ENCODE results near the gene THRB.
A peak's percentile ranks its signal among the peaks of the same experiment; 100 is the strongest.

Gene THRB

DNA sequence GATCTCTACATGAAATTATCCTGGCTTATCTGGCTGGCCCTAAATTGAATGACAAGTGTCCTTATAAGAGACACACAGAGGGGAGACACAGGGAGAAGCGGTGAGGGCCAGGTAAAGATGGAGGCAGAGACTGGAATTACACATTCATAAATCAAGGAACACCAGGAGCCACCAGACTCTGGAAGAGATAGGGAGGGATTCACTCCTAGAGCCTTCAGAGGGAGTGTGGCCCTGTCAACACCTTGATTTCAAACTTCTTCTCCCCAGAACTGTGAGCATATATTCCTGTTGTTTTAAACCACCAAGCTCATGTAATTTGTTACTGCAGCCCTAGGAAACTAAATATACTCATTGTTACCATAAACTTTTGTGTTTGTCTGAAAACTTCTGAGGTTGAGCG lies 193.7 kb downstream of the THRB start:
- no peak for DNase-seq

DNA sequence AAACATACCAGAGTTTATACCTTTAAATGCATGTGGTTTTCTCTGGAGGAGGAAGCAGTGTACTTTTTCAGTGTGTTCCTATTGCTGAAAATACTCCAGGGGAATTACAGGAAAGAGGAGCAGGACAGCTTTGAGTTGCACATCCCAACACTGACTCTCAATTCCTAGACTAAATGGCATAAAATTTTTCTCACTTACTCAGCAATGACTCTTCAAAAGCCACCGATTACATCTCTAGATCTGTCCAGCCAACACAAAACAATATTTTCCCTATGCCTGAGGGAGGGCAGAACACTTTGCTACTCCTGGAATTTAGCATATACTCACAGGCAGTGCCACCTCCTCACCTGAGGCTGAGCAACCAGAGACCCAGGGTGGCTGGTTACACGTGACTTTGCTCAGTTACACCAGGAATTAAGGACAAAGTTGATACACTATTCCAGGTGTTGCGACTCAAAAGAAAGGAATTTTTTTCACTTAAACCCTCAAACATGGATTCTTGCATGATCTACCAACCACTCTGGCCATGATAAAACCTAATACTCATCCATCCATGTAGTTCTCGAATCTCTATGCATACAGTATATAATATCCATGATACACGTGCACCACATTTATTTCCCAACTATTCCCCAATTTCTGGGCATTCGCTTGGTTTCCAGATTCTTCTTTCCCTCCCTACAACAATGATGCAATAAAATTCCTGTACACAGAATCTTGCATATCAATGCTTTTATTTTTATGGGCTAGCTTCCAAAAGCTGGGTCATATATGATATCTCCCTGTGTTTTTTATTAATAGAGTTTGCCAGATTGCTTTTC lies 194.6 kb downstream of the THRB start:
- DNase-seq: no peak

DNA sequence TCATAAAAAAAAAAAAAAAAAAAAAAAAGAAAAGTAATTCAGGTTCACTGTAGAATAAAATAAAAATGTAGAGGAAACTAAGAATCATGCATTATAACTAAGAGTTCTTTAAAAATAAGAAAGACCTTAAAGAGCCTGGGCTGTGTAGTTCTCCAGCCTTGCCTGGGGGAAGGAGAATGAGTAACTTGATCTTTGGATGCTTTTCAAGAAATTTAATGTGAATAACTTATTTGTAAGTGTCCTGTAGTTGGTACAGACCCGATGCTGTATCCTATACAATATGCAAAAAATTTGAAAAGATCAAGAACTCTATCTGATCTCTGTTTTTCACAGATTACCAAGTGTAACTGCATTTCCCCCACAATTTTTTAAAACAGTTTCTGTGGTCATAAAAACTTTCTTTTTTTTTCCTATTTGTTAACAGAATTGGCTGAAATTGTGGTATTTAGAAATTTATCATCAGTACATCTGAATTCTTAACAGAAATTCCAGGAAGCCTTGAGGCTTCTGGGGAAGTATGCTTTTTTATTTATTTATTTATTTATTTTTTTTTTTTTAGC lies 195.3 kb downstream of the THRB start:
- no peak for DNase-seq

- DNase-seq: no peak
These were observed 198.0 kb downstream of the THRB start for GRCh38 chr3:24296441-24297205.

DNA sequence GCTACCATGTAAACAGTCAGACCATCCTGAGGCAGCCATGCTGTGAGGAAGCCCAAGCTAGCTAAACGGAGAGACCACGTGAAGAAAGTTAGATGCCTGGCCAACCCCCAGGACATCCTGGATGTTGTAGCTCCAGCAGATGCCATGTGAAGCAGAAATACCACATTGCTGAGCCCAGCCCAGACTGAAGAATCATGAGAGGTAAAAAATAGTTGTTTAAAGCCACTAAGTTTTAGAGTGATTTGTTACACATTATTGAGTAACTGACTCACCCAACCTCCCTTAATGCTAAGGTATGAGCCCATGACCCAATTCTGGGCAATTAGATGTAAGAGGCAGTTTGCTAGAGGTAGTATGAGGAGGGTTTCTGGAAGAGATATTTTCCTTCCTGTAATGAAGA lies 200.5 kb downstream of the THRB start:
- no peak for DNase-seq

GRCh38 chr3:24291646-24292045 lies 203.0 kb downstream of the THRB start:
- DNase-seq: no peak

- DNase-seq: no peak
These were observed 204.1 kb downstream of the THRB start for GRCh38 chr3:24290596-24290995.

GRCh38 chr3:24288496-24289236 lies 206.0 kb downstream of the THRB start:
- DNase-seq: peak; percentile 82

DNA sequence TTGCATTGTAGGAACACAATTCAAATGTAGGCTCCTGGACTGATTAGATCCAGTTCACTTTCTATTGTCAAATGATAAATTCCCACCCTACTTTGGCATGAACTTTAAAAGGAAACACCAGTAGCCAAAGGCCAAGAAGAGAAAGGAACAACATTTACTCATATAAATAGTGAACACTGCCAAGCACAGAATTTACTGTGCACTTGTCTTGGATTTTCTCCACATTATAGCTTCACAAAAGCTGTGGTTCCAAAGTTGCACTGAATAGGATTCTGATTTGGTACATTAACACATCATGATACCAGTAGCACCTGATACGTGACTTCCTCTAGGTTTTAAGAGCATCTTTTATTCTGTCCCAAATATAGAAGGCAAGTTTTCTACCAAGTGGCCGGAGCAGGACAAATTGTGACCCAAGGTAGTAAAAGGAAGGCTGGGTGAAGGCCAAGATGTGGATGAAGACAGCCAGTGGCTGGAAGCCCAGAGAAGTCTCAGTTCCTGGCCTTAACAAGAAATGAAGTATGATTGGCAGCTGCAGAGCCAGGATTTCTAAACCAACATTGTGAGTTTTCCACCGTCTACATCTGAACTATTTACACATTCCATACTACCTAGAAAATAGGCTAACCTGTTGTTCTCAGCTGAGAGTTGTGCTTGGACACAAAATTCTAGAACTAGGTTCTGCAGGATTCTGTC lies 206.7 kb downstream of the THRB start:
- peak; percentile 59 for DNase-seq

DNA sequence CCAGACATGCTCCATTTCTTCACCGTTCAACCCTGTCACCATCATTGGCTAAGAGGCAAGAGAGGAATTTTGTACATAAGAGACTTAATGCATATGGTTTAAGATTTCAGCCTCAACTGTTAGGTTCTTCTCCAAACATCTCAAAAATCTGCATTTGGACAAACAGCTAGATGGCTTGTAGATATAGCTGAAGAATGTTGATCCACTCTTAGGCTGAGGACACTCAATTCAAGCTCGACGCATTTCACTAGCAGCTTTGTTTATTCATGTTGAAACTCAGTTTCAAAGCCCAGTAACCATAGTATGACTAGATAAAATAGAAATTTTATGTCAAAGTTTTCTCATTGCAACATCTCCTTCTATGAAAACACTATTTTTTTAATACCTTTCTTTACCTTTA lies 208.2 kb downstream of the THRB start:
- no peak for DNase-seq

GRCh38 chr3:24278543-24278942 lies 216.1 kb downstream of the THRB start:
- DNase-seq: no peak

DNA sequence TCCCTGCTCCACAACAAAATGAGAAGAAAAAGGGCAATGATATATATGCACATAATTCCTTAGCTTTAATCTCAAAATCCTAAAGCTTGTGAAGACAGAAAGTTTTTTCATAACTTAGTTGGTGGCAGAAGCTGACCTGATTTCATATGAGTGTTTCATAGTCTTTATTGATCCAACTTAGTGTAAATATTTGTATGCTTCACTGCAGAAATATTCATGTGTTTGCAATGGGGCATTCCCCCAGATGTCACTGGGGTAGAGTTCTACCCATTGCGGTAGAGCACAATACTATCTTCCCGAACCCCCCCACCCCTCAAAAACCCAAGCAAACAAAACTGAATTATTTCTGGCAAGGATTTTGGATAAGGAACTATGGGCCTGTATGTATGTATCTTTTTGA lies 221.2 kb downstream of the THRB start:
- no peak for DNase-seq

- no peak for DNase-seq
These were observed 221.8 kb downstream of the THRB start for GRCh38 chr3:24272875-24273274.

DNA sequence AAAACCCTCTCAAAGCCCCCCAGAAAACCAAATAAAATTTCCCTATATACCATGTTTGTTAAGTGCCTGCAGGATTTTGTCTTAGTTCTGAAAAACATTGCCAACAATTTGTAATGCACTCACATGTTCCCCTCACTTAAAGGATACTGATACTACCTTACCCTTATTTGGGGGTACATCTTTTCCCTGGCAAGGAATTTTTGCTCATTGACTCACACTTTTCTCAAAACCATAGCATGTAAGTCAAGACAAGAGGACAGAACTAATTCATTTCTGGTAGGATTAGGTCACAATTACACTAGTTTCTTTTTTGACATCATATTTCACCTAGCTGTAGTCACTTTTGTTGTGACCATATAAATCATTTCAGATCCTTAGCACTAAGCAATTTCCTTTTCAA lies 222.2 kb downstream of the THRB start:
- DNase-seq: no peak

DNA sequence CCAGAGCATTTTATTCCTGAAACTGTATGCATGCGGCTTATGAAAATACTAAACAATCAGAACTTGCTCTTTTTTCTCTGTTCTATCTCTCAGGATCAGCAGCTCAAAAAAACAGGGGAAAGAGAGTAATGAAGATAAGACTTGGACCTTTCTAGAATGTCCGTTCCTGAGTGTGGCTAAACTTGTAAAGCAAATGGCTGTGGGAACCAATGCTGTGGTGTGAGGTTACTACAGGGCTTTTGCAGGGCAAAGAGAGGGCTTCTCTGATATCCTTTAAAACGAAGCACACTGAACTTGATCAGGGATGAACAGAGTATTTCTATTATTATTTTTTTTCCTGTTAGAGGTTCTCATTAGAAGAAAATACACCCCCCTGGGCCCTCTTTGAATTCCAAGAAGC lies 223.4 kb downstream of the THRB start:
- no peak for DNase-seq

DNA sequence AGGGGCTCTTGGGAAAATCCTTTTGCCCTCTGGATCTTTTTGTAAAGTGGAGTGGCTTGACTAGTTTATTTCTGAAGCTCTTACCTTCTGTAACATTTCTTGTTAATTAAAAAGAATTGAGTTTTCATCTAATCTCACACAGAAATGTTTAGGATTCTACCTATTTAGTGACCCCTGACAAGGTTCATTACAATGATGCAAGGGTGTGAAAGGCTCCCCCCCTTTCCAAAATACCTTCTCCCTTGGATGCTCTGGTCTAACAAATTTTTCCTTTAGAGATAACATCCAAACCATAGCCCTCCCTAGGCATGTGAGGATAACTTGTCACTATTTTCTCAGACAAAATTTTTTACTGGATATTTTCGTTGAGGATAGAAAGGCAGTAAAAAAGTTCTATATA lies 223.9 kb downstream of the THRB start:
- no peak for DNase-seq

DNA sequence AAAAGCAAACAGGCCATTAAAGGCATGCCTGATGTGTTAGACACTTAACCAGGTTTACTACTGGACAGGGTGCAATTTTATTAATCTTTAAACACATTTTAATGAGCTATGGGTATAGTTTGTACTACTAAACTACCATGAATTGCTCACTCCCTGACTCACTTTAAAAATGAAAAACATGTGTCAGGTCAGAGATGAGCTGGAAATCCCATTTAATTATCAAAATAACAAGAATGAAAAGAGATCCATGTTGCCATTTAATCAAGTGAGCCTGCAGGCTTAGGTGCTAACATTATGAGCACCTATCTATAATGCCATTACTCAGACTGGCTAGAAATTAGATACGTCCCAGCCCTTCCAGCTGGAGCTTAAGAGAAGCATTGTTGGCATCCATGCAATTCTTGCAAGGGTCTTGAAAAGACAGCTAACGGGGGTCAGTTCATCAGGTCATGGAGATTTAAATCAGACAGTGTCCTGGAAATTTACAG lies 224.4 kb downstream of the THRB start:
- DNase-seq: no peak

- DNase-seq: no peak
These were observed 229.9 kb downstream of the THRB start for GRCh38 chr3:24264748-24265158.

GRCh38 chr3:24264011-24264410 lies 230.6 kb downstream of the THRB start:
- DNase-seq: no peak

- no peak for DNase-seq
These were observed 231.5 kb downstream of the THRB start for GRCh38 chr3:24263069-24263668.

DNA sequence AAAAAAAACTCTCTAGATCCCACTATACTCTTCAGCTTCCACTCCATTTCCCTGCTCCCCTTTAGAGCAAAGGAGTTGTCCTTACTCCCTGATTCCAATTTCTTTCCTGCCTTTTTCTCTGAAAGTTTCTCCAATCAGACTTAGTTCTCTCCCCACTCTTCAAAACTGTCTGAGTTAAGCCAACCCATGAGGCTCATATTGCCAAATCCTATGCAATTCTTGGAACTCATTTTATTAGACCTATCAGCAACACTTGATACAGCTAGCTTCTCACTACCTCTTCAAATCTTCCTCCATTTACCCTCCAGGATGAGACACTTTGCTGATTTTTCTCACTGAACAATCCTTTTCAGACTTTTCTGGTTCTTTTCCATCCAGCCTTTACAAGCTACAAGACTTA lies 233.1 kb downstream of the THRB start:
- DNase-seq: no peak

DNA sequence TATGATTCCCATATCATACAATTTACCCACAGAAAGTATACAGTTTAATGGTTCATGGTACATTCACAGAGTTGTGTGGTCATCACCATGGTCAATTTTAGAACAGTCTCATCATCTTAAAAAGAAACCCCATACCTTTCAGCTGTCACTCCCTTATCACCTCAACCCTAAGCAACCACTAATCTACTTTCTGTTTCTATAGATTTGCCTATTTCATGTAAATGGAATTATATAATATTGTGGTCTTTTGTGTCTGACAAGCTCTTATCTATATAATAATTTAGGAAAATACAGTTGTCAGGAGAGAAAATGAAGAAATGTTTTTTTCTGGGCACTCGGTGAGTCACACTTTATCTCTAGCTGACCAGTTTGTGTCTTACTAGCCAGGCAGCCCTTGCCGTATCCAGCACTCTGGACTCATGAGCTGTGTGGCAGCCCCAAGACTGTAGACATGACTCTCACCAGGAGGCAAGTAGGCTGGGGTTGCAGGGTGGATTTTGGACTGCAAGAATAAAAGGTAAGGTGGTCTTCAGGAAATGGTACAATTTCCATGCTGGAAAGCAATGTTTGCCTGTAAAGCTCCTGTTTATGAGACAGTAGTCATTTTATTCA lies 234.6 kb downstream of the THRB start:
- no peak for DNase-seq
